Right ventricle myocardium superior (tissue), 1 donor: ENCODE measurements around the gene SOWAHD. TPM values are rescaled to one million over a fixed set of nuclear protein-coding genes. Genes with fewer than 3 reads are reported as not detected.
A peak's percentile ranks its signal among the peaks of the same experiment; 100 is the strongest.
"Not testable (repeated sequence)": the region's sequence is repeated elsewhere in the genome, so short reads cannot be mapped to it uniquely, and the experiment has no call there.

Experiments used
- ATAC-seq: fragments of 200-7000 bp; cut with Tn5 transposase; one replicate; pipeline ENCODE4 v1.9.1; 2020; ENCODE audit warnings: mild to moderate bottlenecking; ENCODE audit not compliant: poor library complexity
- DNase-seq: peaks from one replicate; pipeline ENCODE4 v3.0.0-alpha.2; 2020
- intact Hi-C: fragments of 100-400 bp; cut with DNase I; formaldehyde crosslinking; loops from one replicate; pipeline ENCODE4 v1.11.2; 2022
- total RNA-seq: library from RNA; stranded (reverse); fragmentation: NEBNext Ultra II Directional; extraction: Animal tissue kit (Norgen Biotek cat#: 25700); gene quantifications from one replicate; pipeline ENCODE4 v1.2.1, GENCODE V29; 2021
- donor health status: DM: no; HTN: yes; CAD: no; lungs with severe emphysema.

The SOWAHD gene
- total RNA-seq, 1 donor from 2014 or later: 0.51 TPM

- no peak for DNase-seq
- intact Hi-C loops: no loop called here
- no peak for ATAC-seq
Measured at GRCh38 chrX:119755981-119756533, 2.3 kb upstream of the SOWAHD start.

DNA sequence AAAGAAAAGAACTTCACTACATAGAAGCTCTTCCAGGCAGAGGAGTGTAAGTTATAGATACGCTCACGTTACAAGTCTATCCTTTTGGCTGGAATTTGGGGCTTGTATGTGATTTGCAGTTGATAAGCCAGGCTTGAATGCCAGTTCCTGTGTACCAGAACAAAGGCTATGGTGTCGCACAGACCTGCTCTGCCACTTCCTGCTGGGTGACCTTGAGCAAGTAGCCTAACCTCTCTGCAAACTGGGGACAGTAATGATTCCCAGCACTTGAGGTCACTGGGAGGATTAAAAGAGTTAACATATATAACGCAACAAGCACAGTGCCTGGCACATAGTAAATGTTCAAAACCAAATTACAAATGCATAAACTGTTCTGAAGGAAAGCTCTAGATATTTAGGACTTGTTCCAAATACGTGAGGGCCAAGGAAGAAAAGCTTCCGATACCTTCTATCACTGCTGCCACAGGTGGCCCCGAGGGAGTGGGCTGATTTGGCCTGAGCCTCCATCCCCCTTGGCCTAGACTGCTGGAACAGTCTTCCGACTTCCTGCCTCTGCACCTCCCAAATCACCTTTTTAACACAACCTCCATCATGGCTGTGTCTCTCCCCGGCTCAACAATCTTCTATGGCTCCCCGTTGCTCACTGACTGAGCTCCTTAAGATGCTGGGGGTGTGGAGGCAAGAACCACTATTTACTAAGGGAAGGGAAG is 1.3 kb upstream of the SOWAHD start:
- intact Hi-C loops: no loop called here
- DNase-seq: no peak
- ATAC-seq: no peak

DNA sequence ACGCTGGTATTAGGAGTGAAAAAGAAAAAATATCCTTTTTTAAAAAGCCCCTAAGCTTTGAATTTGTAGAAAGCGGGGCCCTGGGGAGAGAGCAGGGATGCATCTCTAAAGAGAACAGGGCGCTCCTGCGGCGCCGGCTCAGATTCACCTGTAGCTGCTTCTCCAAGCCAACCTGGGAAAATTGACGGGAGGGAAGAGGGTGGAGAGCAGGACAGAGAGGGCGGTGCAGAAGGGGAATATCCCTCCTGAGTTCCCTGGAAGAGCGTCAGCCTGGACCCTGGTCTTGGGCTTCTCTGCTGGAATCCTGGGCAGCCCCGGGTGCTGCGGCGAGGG is 776 bp upstream of the SOWAHD start:
- no peak for DNase-seq
- intact Hi-C loops: no loop called here
- no peak for ATAC-seq

DNA sequence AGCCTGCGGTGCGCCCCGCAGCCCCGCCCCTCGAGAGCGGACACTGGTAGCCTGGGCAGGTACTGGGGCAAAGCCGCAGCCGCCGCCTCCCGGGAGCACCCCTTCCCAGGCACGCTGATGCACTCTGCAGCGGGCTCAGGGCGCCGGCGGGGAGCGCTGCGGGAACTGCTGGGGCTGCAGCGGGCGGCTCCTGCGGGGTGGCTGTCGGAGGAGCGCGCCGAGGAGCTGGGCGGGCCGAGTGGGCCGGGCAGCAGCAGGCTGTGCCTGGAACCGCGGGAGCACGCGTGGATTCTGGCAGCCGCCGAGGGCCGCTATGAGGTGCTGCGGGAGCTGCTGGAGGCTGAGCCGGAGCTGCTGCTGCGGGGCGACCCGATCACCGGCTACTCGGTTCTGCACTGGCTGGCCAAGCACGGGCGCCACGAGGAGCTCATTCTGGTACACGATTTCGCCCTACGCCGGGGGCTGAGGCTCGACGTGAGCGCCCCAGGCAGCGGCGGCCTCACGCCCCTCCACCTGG is 401 bp downstream of the SOWAHD start:
- intact Hi-C loops: no loop called here
- DNase-seq (no peak), ATAC-seq (peak; percentile 58)

DNA sequence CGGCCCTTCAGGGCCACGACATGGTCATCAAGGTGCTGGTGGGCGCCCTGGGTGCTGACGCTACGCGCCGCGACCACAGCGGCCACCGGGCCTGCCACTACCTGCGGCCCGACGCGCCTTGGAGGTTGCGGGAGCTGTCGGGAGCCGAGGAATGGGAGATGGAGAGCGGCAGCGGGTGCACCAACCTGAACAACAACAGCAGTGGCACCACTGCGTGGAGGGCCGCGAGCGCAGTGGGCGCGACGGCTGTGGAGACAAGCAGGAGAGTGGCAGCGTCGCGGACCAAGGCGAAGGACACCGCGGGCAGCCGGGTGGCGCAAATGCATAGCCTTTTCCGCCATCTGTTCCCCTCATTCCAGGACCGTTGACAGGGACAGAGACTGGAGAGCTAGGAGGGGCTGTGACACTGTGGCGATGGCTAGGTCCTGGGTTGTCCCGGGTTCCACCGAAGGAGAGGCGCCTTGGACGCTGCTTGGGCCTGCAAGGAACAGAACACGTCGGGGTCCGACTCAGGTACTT is 919 bp downstream of the SOWAHD start:
- intact Hi-C loops: no loop called here
- DNase-seq (no peak), ATAC-seq (peak; percentile 7)

GRCh38 chrX:119760026-119760877 is 1.9 kb downstream of the SOWAHD start:
- ATAC-seq (no peak), DNase-seq (no peak)
- intact Hi-C loops: no loop called here

DNA sequence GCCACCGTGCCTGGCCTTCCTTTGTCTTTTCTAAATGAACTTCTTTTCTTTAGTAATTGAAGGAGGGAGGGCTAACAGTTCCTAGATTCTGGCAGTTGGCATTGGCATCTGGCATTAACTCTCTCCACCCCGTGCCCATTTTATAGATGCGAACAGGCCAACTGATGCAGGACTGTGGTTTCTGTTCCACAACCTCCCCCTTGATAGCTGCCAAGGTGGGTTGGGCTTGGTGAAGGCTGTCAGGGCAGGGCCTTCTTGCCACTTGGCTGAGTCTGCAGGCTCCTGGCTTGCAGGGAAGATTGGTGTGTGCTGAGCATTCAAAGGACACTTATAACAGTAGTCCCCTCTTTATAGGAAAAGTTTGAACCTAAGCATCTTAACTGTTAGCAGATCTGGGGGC is 4.3 kb downstream of the SOWAHD start:
- intact Hi-C loops: no loop called here
- DNase-seq (no peak), ATAC-seq (no peak)

GRCh38 chrX:119763181-119763580 is 4.8 kb downstream of the SOWAHD start:
- no peak for DNase-seq
- intact Hi-C loops: no loop called here
- ATAC-seq: no peak

DNA sequence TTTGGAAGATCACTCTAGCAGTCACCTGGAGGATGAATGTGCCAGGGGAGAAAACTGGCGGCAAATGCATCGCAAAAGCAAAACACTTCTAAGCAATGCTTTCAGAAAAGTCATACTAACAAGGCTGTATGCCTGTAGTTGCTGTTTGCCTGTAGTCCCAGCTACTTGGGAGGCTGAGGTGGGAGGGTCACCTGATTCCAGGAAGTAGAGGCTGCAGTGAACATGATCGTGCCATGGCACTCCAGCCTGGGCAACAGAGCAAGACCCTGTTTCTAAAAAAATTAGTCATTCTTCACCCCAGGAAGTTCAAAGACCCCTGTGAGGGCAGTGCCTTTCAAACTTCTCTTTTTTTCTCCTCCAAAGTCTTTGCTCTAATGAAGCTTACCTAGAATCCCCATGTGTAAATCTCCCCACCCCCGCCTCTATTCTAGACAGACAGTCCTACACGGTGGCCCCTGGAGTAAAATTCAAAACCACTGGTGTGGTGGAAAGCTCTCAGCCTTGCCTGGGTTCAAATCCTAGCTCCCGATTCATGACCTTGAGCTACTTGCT is 5.5 kb downstream of the SOWAHD start:
- no peak for ATAC-seq
- intact Hi-C loops: no loop called here

DNA sequence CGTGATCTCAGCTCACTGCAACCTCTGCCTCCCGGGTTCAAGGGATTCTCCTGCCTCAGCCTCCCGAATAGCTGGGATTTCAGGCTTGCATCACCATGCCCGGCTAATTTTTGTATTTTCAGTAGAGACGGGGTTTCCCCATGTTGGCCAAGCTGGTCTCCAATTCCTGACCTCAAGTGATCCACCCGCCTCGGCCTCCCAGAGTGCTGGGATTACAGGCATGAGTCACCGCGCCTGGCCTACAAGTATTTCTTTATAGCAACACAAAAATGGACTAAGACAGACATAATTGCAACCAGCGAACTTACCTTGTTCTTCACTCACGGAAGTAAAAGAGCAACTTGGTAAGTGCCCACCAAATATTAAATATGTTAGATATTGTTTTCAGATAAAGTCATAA is 10.0 kb downstream of the SOWAHD start:
- DNase-seq, ATAC-seq, intact Hi-C loops: not testable (repeated sequence)

More for the DNA sequence above, 5.5 kb downstream of the SOWAHD start:
- DNase-seq: no peak

- intact Hi-C loops: not testable (repeated sequence)
Measured at GRCh38 chrX:119769388-119769787, 11.0 kb downstream of the SOWAHD start.

DNA sequence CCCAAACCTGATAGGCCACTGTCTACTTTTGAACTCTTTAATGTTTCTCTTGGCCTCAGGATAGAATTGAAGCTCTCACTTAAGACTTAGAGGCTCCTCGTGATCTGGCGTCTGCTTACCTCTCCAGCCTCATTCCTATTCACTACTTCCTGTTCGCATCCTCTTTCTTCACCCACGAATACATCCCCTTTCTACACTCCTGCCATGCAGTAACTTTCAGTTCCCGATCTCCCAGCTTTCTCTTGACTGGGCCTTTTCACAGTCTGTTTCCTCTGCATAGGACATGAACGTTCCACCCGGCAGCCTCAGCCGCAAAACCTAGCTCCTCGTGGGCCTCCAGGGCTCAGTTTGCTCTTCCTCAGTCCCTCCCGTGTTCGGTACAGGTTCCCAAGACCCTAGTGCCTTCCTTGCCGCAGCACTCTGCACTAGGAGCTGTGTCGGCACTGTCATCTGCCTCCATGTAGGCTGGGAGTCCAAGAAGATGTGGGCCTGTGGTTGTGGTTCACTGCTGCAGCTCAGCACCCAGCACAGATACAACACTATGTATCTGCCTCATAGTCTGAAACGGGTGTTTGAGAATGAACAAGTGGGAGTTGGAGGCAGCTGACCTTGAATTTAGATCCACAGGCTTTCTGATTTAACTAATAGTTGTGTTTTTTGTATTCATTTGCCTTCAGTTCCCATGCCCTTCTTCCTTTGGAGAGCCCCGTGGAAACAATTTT is 17.3 kb downstream of the SOWAHD start:
- intact Hi-C loops: no loop called here
- DNase-seq (no peak), ATAC-seq (peak; percentile 34)

More at GRCh38 chrX:119769388-119769787, 11.0 kb downstream of the SOWAHD start:
- not testable (repeated sequence) for DNase-seq, ATAC-seq

GRCh38 chrX:119778829-119779228 is 20.4 kb downstream of the SOWAHD start:
- DNase-seq (no peak), ATAC-seq (no peak)
- intact Hi-C loops: no loop called here

DNA sequence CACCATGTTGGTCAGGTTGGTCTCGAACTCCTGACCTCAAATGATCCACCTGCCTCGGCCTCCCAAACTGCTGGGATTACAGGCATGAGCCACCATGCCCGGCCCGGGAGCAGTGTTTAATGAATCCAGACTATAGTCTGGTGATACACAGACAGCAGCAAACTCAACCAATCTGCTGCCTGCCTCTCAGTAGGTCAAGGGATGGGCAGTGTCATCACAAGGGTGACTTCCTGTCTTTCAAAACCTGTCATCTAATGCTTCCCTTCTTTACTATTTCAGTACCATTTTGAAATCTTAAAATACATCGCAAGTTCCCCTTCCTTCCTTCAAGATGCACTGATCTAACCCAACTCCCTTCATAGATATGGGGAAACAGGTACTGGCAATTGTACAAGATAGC is 24.6 kb downstream of the SOWAHD start:
- ATAC-seq: no peak
- intact Hi-C loops: no loop called here
- no peak for DNase-seq

DNA sequence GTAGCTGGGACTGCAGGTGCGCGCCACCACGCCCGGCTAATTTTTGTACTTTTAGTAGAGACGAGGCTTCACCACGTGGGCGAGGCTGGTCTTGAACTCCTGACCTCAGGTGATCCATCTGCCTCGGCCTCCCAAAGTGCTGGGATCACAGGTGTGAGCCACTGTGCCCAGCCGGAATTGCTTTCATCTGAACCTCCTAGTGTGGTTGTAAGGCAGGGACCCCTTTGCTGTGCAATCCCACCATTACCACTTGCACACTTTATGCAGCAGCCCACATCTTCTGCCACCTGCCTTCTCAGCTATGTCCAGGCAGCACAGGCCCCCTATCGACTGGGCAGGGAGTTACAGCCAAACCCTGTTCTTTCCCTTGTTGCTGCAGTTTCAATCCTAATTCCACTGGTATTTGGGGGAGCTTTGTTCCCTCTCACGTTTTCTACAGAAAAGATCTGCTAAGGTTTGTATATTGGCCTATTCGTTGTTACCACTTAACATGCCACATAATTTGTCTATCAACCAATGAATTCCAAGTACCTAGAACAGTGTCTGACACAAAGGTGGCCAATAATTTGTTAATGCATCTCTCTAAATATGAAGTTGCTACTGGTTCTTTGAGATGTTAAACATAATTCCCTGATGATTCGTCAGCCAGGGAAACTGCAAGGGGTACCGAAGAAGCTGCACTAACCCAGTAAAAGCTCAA is 26.5 kb downstream of the SOWAHD start:
- ATAC-seq (no peak), DNase-seq (peak; percentile 47)
- intact Hi-C loops: no loop called here

GRCh38 chrX:119790977-119791436 is 32.6 kb downstream of the SOWAHD start:
- intact Hi-C loops: loop anchor here (10.0 kb wide), 1 partner anchor 64 kb away; the partner anchor contains the start of gene UPF3B
- no peak for DNase-seq
- ATAC-seq: peak; percentile 59

GRCh38 chrX:119791437-119792231 is 33.2 kb downstream of the SOWAHD start, which contains the start of gene RPL39:
Gene RPL39 (minus strand): TSS chrX:119791630. CDS start chrX:119791576, 54 bp downstream.
- ATAC-seq (peak; percentile 98), DNase-seq (peak; percentile 89)
- intact Hi-C loops: loop anchor here (10.0 kb wide), 1 partner anchor 63 kb away; the partner anchor contains the start of gene UPF3B
